ENCODE measurements around the gene MOGAT1.

MOGAT1 gene

DNA sequence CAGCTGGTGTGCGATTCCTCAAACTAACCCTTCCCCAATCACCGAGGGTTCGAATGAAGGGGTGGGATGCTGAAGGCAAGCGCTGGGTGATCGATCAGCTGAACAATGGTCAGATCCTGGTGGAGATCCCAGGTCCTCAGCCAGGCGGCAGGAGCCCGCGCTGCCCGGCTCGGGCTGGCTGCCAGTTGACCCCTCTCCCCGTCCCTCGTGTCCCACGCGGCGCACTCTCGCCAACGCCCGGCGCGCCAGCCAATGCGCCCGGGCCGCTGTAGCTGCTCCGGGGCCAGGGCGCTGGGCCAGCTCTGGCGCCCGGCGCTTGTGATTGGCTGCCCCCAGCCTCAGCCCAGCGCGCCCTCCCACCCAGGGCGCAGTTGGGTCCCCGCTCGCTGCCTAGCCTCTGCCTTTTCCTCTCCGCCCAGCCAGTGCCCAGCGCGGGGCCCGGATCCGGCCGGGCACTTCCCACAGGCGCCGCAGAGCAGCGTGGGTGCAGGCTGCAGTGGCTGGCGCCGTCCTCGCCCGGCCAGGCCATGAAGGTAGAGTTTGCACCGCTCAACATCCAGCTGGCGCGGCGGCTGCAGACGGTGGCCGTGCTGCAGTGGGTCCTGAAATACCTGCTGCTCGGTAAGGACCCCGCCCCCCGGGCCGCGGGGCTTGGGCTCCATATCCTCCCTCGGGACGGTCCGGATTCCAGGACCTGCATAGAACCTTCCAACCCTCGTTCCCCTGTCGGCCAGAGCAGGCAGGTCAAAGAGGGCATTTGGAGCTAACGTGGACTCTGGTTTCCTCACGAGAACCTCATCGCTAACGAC, at the start of gene MOGAT1:
MOGAT1 (plus strand) TSS at position 400 of the 809 bp plus-strand sequence; CDS start at position 528, 128 bp downstream.
- DNase-seq (ENCODE audit: low read depth) = no peak

- no peak for DNase-seq (ENCODE audit: low read depth)
Observed at GRCh38 chr2:222621893-222622292, 49.6 kb upstream of the MOGAT1 start.

- DNase-seq (ENCODE audit: low read depth) = no peak
Observed at GRCh38 chr2:222622910-222623309, 48.5 kb upstream of the MOGAT1 start.

DNA sequence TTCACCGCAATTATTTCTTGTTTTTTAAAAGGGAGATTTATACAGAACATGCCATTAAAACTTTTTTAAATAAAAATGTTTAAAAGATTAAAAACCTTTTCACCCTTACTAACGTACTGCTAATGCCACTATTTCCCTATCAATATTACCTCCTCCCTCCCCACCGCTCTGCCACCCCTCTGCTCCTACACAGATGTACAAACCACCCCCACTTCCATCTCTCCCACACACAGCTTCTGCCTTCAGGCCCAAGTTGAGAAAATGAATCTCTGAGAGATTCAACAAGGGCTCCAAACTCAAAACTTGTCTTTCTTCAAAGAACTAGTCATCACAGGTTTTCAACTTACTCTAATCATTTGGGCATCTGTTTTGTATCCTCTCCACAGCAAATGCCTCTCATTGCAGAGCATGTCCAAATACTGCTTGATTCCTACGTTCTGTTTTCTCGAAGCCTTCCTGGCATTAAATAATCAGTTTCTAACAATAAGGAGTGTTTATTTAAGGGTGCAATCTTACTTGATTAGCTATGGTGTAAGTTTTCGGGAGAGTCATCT, 47.6 kb upstream of the MOGAT1 start:
- DNase-seq (ENCODE audit: low read depth) = no peak

GRCh38 chr2:222627764-222628163, 43.7 kb upstream of the MOGAT1 start:
- no peak for DNase-seq (ENCODE audit: low read depth)

DNA sequence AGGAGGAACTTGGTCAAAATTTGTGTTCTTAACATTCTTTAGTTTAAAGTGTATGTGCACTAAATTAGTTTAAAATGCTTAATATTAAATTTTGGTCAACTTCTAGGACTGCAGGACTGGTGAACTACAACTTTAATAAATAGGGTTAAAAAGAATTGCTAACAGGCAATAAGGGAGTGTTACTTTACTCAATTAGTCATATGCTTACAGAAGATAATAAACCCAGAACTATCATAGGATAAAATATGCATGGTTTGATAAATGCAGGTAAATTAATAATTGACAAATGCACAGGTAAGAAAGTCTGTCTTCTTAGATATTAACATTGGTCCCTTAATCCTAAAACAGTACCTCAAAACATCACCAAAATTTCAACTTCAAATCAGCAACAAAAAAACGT, 36.2 kb upstream of the MOGAT1 start:
- DNase-seq (ENCODE audit: low read depth) = no peak

DNA sequence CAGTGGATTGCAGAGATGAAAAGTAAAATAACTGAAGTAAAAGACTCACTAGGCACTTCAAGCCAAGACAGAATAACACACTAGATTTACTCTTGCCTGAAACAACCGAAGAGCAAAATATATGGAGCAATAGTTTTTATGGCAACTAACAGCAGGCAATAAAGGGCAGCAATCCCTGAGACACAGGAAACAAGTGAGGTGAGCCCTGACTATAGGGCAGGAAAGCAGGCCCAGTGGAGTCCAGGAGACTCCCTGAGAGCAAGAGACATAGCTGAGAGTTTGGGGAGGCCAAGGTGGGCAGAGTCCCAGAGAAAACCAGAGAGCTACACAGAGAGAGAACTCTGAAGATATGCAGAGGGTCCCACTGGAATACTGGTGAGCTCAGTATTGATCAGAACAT, 34.4 kb upstream of the MOGAT1 start:
- DNase-seq (ENCODE audit: low read depth) = no peak

DNA sequence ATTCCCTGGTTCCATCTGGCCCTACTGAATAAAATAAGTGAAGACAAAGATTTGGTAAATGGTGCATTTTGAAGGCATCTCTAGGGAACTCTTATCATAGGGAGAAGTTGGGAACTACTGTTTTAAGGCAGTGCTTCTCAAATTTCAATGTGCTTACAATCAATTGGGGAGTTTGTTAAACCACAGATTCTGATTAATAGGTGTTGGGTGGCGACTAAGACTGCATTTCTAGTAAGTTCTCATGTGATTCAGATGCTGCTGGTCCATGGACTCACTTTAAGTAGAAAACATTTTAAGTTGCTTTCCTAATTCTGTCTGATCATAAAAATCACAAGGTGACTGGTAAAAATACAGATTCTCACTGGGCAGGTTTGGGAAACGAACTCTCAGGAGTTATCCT, 30.1 kb upstream of the MOGAT1 start:
- peak; percentile 51 for DNase-seq (ENCODE audit: low read depth)

GRCh38 chr2:222643134-222643533, 28.3 kb upstream of the MOGAT1 start:
- no peak for DNase-seq (ENCODE audit: low read depth)

DNA sequence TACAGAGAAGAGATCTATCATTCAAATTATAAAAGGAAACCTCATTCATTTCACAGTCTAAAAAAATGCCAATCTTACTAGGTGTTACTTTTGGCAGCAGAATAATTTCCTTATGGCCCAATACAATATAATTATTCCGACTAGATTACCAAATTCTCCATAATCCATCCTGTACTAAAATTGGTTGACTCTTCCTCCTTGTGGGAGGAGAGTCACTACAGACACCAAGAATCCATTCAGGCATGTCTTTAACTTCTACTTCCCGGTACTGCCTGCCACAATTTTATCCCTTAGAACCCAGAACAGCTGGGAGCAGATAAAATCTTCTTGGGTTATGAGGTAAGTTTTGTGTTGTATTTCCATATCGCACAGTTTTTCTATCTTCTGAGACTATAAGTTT, 25.4 kb upstream of the MOGAT1 start:
- no peak for DNase-seq (ENCODE audit: low read depth)

- DNase-seq (ENCODE audit: low read depth) = no peak
Observed at GRCh38 chr2:222649801-222650200, 21.7 kb upstream of the MOGAT1 start.

DNA sequence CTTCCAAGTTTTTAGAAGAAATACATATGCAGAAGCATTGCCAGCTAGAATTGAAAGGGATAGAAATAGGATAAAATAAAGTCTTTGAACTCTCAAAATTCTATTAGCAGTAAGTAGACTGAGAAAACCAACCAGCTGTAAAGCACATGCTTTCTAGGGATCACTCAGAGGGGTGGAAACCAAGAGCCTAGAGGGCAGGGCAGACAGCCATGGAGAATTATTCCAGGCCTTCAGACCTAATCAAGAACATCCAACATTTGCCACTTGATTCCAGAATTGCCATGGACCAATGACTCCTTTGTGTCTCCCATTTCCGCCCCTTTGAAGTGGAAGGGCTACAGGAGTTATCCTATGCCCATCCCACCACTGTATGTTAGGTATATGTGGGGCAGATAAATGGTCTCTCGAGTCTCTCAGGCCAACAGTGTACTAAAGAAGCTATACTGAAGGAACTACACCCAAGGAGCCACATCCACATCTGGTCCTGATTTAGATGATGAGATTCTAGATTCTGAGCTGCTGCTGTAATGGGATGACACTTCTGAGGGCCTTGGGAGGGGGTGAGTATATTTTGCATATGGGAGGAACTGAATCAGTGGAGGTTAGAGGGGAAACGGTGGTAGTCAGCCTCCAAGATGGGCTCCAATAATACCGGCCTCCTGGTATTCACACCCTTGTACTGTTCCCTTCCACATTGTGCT, 19.6 kb upstream of the MOGAT1 start:
- no peak for DNase-seq (ENCODE audit: low read depth)

DNA sequence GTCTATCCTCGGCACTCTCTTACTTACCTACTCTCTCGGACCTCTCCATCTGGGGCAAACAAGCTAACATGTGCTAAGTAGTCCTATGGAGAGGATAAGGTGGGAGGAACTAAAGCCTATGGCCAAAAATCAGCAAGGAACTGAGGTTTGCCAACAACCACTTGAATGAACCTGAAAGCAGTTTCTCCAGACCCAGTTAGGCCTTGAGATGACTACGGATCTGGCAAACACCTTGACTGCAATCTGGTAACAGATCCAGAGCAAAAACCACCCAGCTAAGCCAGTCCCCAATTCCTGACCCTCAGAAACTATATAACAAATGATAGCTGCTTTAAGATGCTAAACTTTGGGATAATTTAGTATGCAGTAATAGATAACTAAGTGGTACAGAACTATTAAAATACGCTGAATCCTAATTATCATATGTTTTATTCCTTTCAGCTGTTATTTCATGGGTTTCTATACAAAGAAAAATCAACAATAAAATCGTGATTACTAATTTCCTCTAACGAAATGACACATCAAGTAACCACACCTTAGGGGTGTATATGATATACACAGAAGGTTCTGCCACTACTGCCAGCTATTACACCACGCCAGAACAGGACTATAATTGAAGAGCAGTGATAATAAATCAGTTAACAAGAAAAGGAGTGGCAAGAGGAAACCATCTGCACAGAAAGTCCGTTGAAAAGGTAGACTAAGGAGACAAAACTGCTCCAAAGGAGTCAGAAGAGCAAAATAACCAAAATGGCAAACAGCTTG, 18.8 kb upstream of the MOGAT1 start:
- DNase-seq (ENCODE audit: low read depth) = no peak

DNA sequence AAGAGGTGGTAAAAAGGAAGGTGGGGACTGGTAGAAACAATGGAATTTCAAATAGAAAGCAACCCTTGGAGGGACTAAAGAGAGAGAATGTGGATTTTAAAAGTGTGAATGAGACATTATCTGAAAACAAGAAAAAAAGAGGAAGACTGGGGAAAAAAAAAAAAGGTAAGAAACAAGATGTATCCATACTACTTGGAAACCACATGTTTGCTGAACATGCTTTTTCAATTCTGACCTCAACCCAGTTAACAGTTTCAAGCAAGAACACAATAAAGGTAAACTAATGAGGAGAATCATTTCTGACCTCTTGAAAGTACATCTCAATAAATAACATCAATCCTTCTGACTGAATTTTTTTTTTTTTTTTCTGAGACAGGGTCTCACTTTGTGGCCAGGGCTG, 18.2 kb upstream of the MOGAT1 start:
- no peak for DNase-seq (ENCODE audit: low read depth)

- DNase-seq (ENCODE audit: low read depth) = peak; percentile 92
Observed at GRCh38 chr2:222655787-222656525, 15.5 kb upstream of the MOGAT1 start, which contains the start of gene FARSB. FARSB (minus strand) TSS chr2:222656092; CDS start chr2:222656073, 19 bp downstream.

DNA sequence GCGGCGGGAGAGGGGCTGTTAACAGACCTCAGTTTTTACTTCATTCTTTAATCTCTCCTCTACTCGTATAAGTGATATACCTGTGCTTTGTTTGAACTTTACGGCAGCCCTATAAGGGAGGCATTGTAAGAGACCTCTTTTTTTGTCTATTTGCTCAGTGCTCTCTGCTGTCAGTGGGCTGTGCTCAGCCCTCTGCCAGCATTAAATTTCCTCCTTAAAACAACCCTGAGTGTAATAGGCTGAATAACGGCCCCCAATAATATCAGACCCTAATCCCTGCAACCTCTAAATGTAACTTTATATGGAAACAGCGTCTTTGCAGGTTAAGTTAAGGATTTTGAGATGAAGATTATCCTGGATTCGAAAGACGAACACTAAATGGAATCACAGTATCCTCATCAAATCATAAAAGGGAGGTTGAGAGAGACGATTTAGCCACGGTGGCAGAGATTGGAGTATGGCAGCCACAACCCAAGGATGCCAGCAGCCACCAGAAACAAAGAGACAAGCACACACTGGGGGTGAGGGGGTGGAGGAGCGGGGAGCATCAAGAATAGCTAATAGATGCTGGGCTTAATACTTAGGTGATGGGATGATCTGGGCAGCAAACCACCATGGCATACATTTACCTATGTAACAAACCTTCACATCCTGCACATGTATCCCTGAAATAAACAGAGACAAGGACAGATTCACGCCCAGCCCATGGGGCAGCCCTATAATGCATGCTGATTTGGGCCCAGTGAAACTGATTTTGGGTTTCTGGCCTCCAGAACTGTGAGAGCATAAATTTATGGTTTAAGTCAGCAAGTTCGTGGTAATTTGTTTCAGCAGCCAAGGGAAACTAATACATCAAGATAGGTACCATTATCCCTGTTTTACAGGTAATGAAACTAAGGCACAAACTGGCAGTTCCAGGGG, 14.7 kb upstream of the MOGAT1 start:
- DNase-seq (ENCODE audit: low read depth) = no peak

- DNase-seq (ENCODE audit: low read depth) = no peak
Observed at GRCh38 chr2:222663479-222663878, 8.0 kb upstream of the MOGAT1 start.

GRCh38 chr2:222668494-222669154, 2.8 kb upstream of the MOGAT1 start:
- DNase-seq (ENCODE audit: low read depth) = no peak

- no peak for DNase-seq (ENCODE audit: low read depth)
Observed at GRCh38 chr2:222669353-222669752, 2.1 kb upstream of the MOGAT1 start.
